AG08395 (cell line): Measurements from ENCODE around the gene OR2D3.
"Not testable (repeated sequence)": the region's sequence is repeated elsewhere in the genome, so short reads cannot be mapped to it uniquely, and the experiment has no call there.

Source experiments
- DNase-seq: peaks from one replicate; pipeline ENCODE4 v3.0.0; 2012; ENCODE audit warnings: mixed read lengths, low spot score

OR2D3 gene

GRCh38 chr11:6920702-6921101 lies at the start of gene OR2D3:
TSS of gene OR2D3 (plus strand) at chr11:6921002. CDS start at chr11:6921002, 0 bp downstream.
- DNase-seq, result no peak

- no peak for DNase-seq
Measured at GRCh38 chr11:6871278-6871677, 49.5 kb upstream of the OR2D3 start.

GRCh38 chr11:6875761-6876160 lies 45.0 kb upstream of the OR2D3 start:
- DNase-seq, result no peak

- no peak for DNase-seq
Measured at GRCh38 chr11:6876325-6876724, 44.5 kb upstream of the OR2D3 start, which contains the start of gene OR10A4. TSS of gene OR10A4 (plus strand) at chr11:6876625. CDS start at chr11:6876648, 23 bp downstream.

- no peak for DNase-seq
Measured at GRCh38 chr11:6876914-6877313, 43.9 kb upstream of the OR2D3 start.

GRCh38 chr11:6882751-6883150 lies 38.1 kb upstream of the OR2D3 start:
- no peak for DNase-seq

- not testable (repeated sequence) for DNase-seq
Measured at GRCh38 chr11:6887711-6888110, 33.1 kb upstream of the OR2D3 start.

GRCh38 chr11:6888830-6889229 lies 32.0 kb upstream of the OR2D3 start:
- no peak for DNase-seq

- DNase-seq, result no peak
Measured at GRCh38 chr11:6889835-6890234, 31.0 kb upstream of the OR2D3 start.

GRCh38 chr11:6892400-6892799 lies 28.4 kb upstream of the OR2D3 start, which contains the start of gene OR2D2:
TSS of gene OR2D2 (minus strand) at chr11:6892500. CDS start at chr11:6892500, 0 bp downstream.
- DNase-seq, result no peak

- no peak for DNase-seq
Measured at GRCh38 chr11:6894097-6894496, 26.7 kb upstream of the OR2D3 start.

- DNase-seq, result no peak
Measured at GRCh38 chr11:6895010-6895409, 25.8 kb upstream of the OR2D3 start.

- DNase-seq, result no peak
Measured at GRCh38 chr11:6898911-6899310, 21.9 kb upstream of the OR2D3 start.

- DNase-seq, result no peak
Measured at GRCh38 chr11:6900327-6900999, 20.3 kb upstream of the OR2D3 start.

GRCh38 chr11:6904804-6905203 lies 16.0 kb upstream of the OR2D3 start:
- not testable (repeated sequence) for DNase-seq

GRCh38 chr11:6911378-6911777 lies 9.4 kb upstream of the OR2D3 start:
- DNase-seq, result no peak

- no peak for DNase-seq
Measured at GRCh38 chr11:6911948-6912347, 8.9 kb upstream of the OR2D3 start.

GRCh38 chr11:6919698-6920097 lies 1.1 kb upstream of the OR2D3 start:
- DNase-seq, result no peak

- DNase-seq, result no peak
Measured at GRCh38 chr11:6925007-6925577, 4.3 kb downstream of the OR2D3 start.

- DNase-seq, result peak; percentile 5
Measured at GRCh38 chr11:6925636-6926207, 4.9 kb downstream of the OR2D3 start.

GRCh38 chr11:6926208-6927029 lies 5.6 kb downstream of the OR2D3 start, which contains the start of gene ZNF215:
TSS of gene ZNF215 (plus strand) at chr11:6926426. CDS start at chr11:6932273, 5,847 bp downstream.
- DNase-seq, result peak; percentile 81

GRCh38 chr11:6927030-6927617 lies 6.3 kb downstream of the OR2D3 start:
- DNase-seq, result no peak
